K562 (cell line): Measurements from ENCODE around the gene CGN. TPM values are rescaled to one million over a fixed set of nuclear protein-coding genes. Genes with fewer than 3 reads are reported as not detected.

Experiments used
- ATAC-seq: fragments of 200-7000 bp; cut with Tn5 transposase; 3 replicates; pipeline ENCODE4 v1.9.1; 2020; ENCODE audit warnings: moderate library complexity
- BruUV-seq: library from RNA; stranded (reverse); fragments of 400-500 nt; replicated peaks from 2 replicates; lab custom pipeline; 2021; lab: Mats Ljungman, UMichigan
- CTCF ChIA-PET: fragments of 300-600 bp; formaldehyde crosslinking; extraction: SDS; loops from one replicate; lab custom pipeline; 2021; ENCODE audit warnings: low intra/inter-chr PET ratio; lab: Yijun Ruan, JAX
- POLR2A ChIA-PET: fragments of 300-600, 350-650 bp; sonication (Branson Sonifier 250); formaldehyde crosslinking; extraction: SDS; loops from one replicate; lab custom pipeline; 2021; ENCODE audit warnings: antibody characterized with exemption, inconsistent platforms; lab: Yijun Ruan, JAX
- DNase-seq, 4 experiments: peaks; one replicate each; pipeline versions ENCODE4 v3.0.0 to v3.0.0-alpha.2; 2011 to 2018; ENCODE audit warnings: low spot score in 3 of 4, mixed read lengths in 3 of 4; ENCODE audit errors: extremely low read depth in 1 of 4
- FAIRE-seq: peaks from 2 replicates; lab custom pipeline; 2011; peaks lifted over from hg19 to GRCh38; lab: Jason Lieb, UNC
- H2AFZ ChIP-seq: 2 replicates; pipeline ENCODE4 v1.6.0; 2011; ENCODE audit warnings: low read depth, low read length, control low read depth, inconsistent platforms
- H3K27ac ChIP-seq: fragments of 200-600 bp; 3 replicates; pipeline ENCODE4 v1.8.0; 2011; ENCODE audit warnings: low read depth, mild to moderate bottlenecking, control low read depth, inconsistent platforms, low read length, moderate library complexity, mixed read lengths; ENCODE audit errors: extremely low read depth
- H3K27me3 ChIP-seq, 2 experiments: fragments of 300-600 bp in 1 of 2; 2 replicates in 1 of 2; 3 replicates in 1 of 2; pipeline versions ENCODE4 v1.6.0 to v1.8.0; 2011; ENCODE audit warnings: inconsistent platforms in 2 of 2, low read length in 2 of 2, mild to moderate bottlenecking in 1 of 2, mixed read lengths in 1 of 2, moderate library complexity in 1 of 2; ENCODE audit not compliant: control insufficient read depth in 2 of 2, insufficient read depth in 2 of 2
- H3K36me3 ChIP-seq: fragments of 300-600 bp; 3 replicates; pipeline ENCODE4 v1.8.0; 2011; ENCODE audit warnings: mild to moderate bottlenecking, low read length, inconsistent platforms; ENCODE audit not compliant: control insufficient read depth, insufficient read depth
- H3K4me1 ChIP-seq, 2 experiments: fragments of 200-600 bp in 1 of 2; replicated peaks in 1 of 2; 2 replicates in 1 of 2; 3 replicates in 1 of 2; pipeline versions ENCODE4 v1.5.1 to v1.8.0; 2011; ENCODE audit warnings: inconsistent platforms in 2 of 2, low read length in 2 of 2, mild to moderate bottlenecking in 1 of 2, mixed read lengths in 1 of 2, moderate library complexity in 1 of 2; ENCODE audit not compliant: control insufficient read depth in 2 of 2, insufficient read depth in 2 of 2
- H3K4me2 ChIP-seq: 2 replicates; pipeline ENCODE4 v1.6.1; 2011; ENCODE audit warnings: low read length, control low read depth, inconsistent platforms, mixed read lengths; ENCODE audit not compliant: insufficient read depth
- H3K4me3 ChIP-seq: fragments of 200-600 bp; sonication (generic), shearing (Covaris generic); 2 replicates; pipeline ENCODE4 v1.5.1; 2016; ENCODE audit warnings: control low read depth, inconsistent platforms
- H3K79me2 ChIP-seq: fragments of 200-600 bp; 3 replicates; pipeline ENCODE4 v1.8.0; 2011; ENCODE audit warnings: low read length, inconsistent platforms; ENCODE audit not compliant: control insufficient read depth, insufficient read depth
- H3K9ac ChIP-seq, 2 experiments: 2 replicates each; pipeline versions ENCODE4 v1.6.0 to v1.6.1; 2011; ENCODE audit warnings: low read depth in 2 of 2, low read length in 2 of 2, control low read depth in 1 of 2, inconsistent platforms in 1 of 2, mild to moderate bottlenecking in 1 of 2, mixed read lengths in 1 of 2; ENCODE audit not compliant: insufficient read depth in 1 of 2
- H3K9me1 ChIP-seq: one replicate; pipeline ENCODE4 v1.6.0; 2011; ENCODE audit warnings: inconsistent platforms, mild to moderate bottlenecking, low read length, moderate library complexity; ENCODE audit not compliant: control insufficient read depth, insufficient read depth
- H3K9me3 ChIP-seq: replicated peaks from 2 replicates; pipeline ENCODE4 v1.5.1; 2011; ENCODE audit warnings: low read depth, low read length, inconsistent platforms; ENCODE audit not compliant: control insufficient read depth, insufficient read depth
- H4K20me1 ChIP-seq: replicated peaks from 2 replicates; pipeline ENCODE4 v1.6.1; 2011; ENCODE audit warnings: low read length, inconsistent platforms, mixed read lengths; ENCODE audit not compliant: control insufficient read depth, insufficient read depth
- ATF1 ChIP-seq, 2 experiments: fragments of 450-650 bp in 1 of 2; IDR thresholded peaks; 2 replicates each; pipeline ENCODE4 v1.6.1; 2016; ENCODE audit warnings: missing compliant biosample characterization in 1 of 2, missing genetic modification characterization in 1 of 2
- ATF7 ChIP-seq: fragments of 450-650 bp; IDR thresholded peaks from 2 replicates; pipeline ENCODE4 v1.7.1; 2014; ENCODE audit warnings: mild to moderate bottlenecking, moderate library complexity
- E2F3 ChIP-seq: fragments of 250-450 bp; sonication (Bioruptor Pico); IDR thresholded peaks from 2 replicates; pipeline ENCODE4 v1.4.0; 2020; ENCODE audit warnings: mild to moderate bottlenecking
- FOXK1 ChIP-seq: sonication (generic); formaldehyde crosslinking; IDR thresholded peaks from 2 replicates; pipeline ENCODE4 v1.8.0; 2022; ENCODE audit warnings: missing genetic modification reagents, mild to moderate bottlenecking, borderline replicate concordance
- HMG20B ChIP-seq: fragments of 250-450 bp; sonication (Bioruptor Pico); IDR thresholded peaks from 2 replicates; pipeline ENCODE4 v1.5.0; 2021; ENCODE audit warnings: mild to moderate bottlenecking
- HNRNPL ChIP-seq: fragments of 200-400 bp; formaldehyde crosslinking; IDR thresholded peaks from 2 replicates; pipeline ENCODE4 v1.6.1; 2017; ENCODE audit warnings: low read depth, mild to moderate bottlenecking, low read length
- JUN ChIP-seq, 2 experiments: sonication (generic) in 1 of 2; formaldehyde crosslinking in 1 of 2; IDR thresholded peaks; 2 replicates each; pipeline versions ENCODE4 v1.6.1 to v1.8.0; 2012 to 2022; ENCODE audit warnings: borderline replicate concordance in 2 of 2, mild to moderate bottlenecking in 2 of 2, improper control_type of control experiment in 1 of 2, low read depth in 1 of 2, low read length in 1 of 2, missing genetic modification reagents in 1 of 2
- JUND ChIP-seq, 2 experiments: IDR thresholded peaks; 2 replicates in 1 of 2; 3 replicates in 1 of 2; pipeline ENCODE4 v1.6.1; 2011; ENCODE audit warnings: borderline replicate concordance in 2 of 2, low read depth in 2 of 2, low read length in 2 of 2, improper control_type of control experiment in 1 of 2, missing biosample characterization in 1 of 2, missing genetic modification characterization in 1 of 2, missing genetic modification reagents in 1 of 2
- PCBP1 ChIP-seq: fragments of 200-400 bp; formaldehyde crosslinking; IDR thresholded peaks from 2 replicates; pipeline ENCODE4 v1.6.1; 2018; ENCODE audit warnings: mild to moderate bottlenecking, low read depth, low read length; ENCODE audit not compliant: poor library complexity, severe bottlenecking
- RFX1 ChIP-seq: fragments of 450-650 bp; IDR thresholded peaks from 2 replicates; pipeline ENCODE4 v1.6.1; 2016; ENCODE audit warnings: mild to moderate bottlenecking, moderate library complexity
- ZFP1 ChIP-seq: fragments of 450-650 bp; formaldehyde crosslinking; IDR thresholded peaks from 2 replicates; pipeline ENCODE4 v1.4.0; 2020; ENCODE audit warnings: mild to moderate bottlenecking, mixed read lengths
- WGBS: fragments of 100-300 bp; shearing (Covaris generic); methylation state at CpG from one replicate; pipeline ENCODE4 v1.1.6; 2016; ENCODE audit warnings: low coverage, mixed read lengths; ENCODE audit not compliant: insufficient coverage; ENCODE audit errors: missing lambda C conversion rate; 5-methylcytosine and 5-hydroxymethylcytosine counted together
- in situ Hi-C: fragments of 300-500 bp; cut with MboI; formaldehyde crosslinking; loops from 4 replicates; pipeline ENCODE4 v1.15.0; 2018; ENCODE audit warnings: inconsistent platforms, mixed read lengths
- intact Hi-C: fragments of 100-400 bp; cut with micrococcal nuclease; formaldehyde crosslinking; loops from 2 replicates; pipeline ENCODE4 v1.14.2; 2022
- polyA plus RNA-seq, 8 experiments: library from polyadenylated mRNA; depleted of rRNA in 4 of 8; stranded (reverse) in 5 of 8; unstranded in 3 of 8; fragments of >200 nt; fragmentation: Nextera tagmentation in 2 of 8; fragmentation: Illumina TruSeq in 1 of 8; extraction: Ambion mirVana in 2 of 8; extraction: Trizol in 1 of 8; gene quantifications; 2 replicates each; pipeline versions ENCODE4 v1.2.1 to v1.2.3, GENCODE V29; 2011 to 2014; ENCODE audit warnings: inconsistent platforms in 1 of 8, missing spikeins in 1 of 8
- total RNA-seq, 7 experiments: library from RNA; depleted of rRNA in 6 of 7; stranded (reverse); fragments of >200 nt in 6 of 7; fragmentation: Illumina TruSeq in 2 of 7; extraction: Trizol in 2 of 7; gene quantifications; 2 replicates each; pipeline versions ENCODE4 v1.2.1 to v1.2.3, GENCODE V29; 2011 to 2021; ENCODE audit warnings: low replicate concordance in 1 of 7
- TF ChIP-seq, protein P1 (sequence below): sonication (generic); formaldehyde crosslinking; IDR thresholded peaks from 2 replicates; pipeline ENCODE4 v1.8.0; 2022; ENCODE audit warnings: mild to moderate bottlenecking, missing genetic modification reagents
- TF ChIP-seq, protein P2 (sequence below), 2 experiments: fragments of 450-650 bp in 1 of 2; sonication (generic) in 1 of 2; formaldehyde crosslinking in 1 of 2; IDR thresholded peaks in 1 of 2; conservative IDR thresholded peaks in 1 of 2; 2 replicates each; pipeline versions ENCODE4 v1.6.1 to v1.8.1; 2016 to 2023; ENCODE audit warnings: mild to moderate bottlenecking in 2 of 2, moderate library complexity in 2 of 2, inconsistent platforms in 1 of 2, missing genetic modification reagents in 1 of 2

Gene CGN
- total and polyA plus RNA-seq, 9 of the 15 experiments (the other 6 are each of a cell fraction or from before 2014, with no cell fraction given), result 0.03 to 1.4 (median 0.14) TPM; not detected in 2

- H3K4me2 ChIP-seq, result no peak overlapping the region
- POLR2A ChIA-PET, result interaction anchor here (0.6 to 0.8 kb wide), 2 partner anchors 12 to 287 kb away, joined by 3 to 4 read pairs; no protein-coding TSS in a partner anchor
- H2AFZ ChIP-seq, result no peak overlapping the region
- H3K9me1 ChIP-seq, result no peaks in the 10 kb centered on the region
- no peaks in the 10 kb centered on the region for H3K9me3 ChIP-seq
- peaks cover 9 to 12% of the 10 kb centered on the region in 2 experiments; a peak in 4 of 5 replicates for H3K27me3 ChIP-seq
- ATAC-seq, result no peak
- H4K20me1 ChIP-seq, result no peaks in the 10 kb centered on the region; the same call in none of the 2 replicates
- 13% methylated on average over 6 of the region's 6 CpGs for WGBS
- DNase-seq, result no peak
- no peaks in the 10 kb centered on the region for H3K36me3 ChIP-seq
- peaks cover 5 to 16% of the 10 kb centered on the region in 2 experiments; a peak in 4 of 5 replicates for H3K4me1 ChIP-seq
- intact Hi-C loops, result no loop called here
- no peak overlapping the region for H3K9ac ChIP-seq
- no peaks in the 10 kb centered on the region for H3K79me2 ChIP-seq
- no peak overlapping the region for H3K27ac ChIP-seq
- FAIRE-seq, result no peak
- no TSS peak for BruUV-seq
- in situ Hi-C loops, result loop anchor here (5.0 kb wide), 1 partner anchor 202 kb away; no protein-coding TSS in a partner anchor
- CTCF ChIA-PET, result interaction anchor here (1.1 to 1.6 kb wide), 3 partner anchors 92 to 301 kb away, joined by 3 to 5 read pairs (median 3); no protein-coding TSS in a partner anchor
- no peak overlapping the region for H3K4me3 ChIP-seq
- TF ChIP-seq RFX1 (no peak), FOXK1 (CRISPR knock-in tag) (no peak), ZFP1 (CRISPR knock-in tag) (no peak), ATF1 (CRISPR knock-in tag; IDR thresholded peaks at IDR 0.05) (no peak), ATF1 (tag; IDR thresholded peaks at IDR 0.05) (0 out of 2 replicates have a peak, but pooled peaks have one; percentile 44), E2F3 (no peak), JUND (IDR thresholded peaks at IDR 0.05; ENCODE audit: borderline replicate concordance, low read depth, low read length) (peak; percentile 23; the same call in 1 of the 2 replicates), JUND (tag; IDR thresholded peaks at IDR 0.05; ENCODE audit: borderline replicate concordance, low read depth, low read length) (peak; percentile 13; the same call in 1 of the 3 replicates), PCBP1 (no peak), HNRNPL (no peak), JUN (IDR thresholded peaks at IDR 0.05; ENCODE audit: borderline replicate concordance, low read depth, low read length) (0 out of 2 replicates have a peak, but pooled peaks have one; percentile 7), JUN (CRISPR knock-in tag; IDR thresholded peaks at IDR 0.05; ENCODE audit: borderline replicate concordance) (no peak), ATF7 (peak; percentile 88), HMG20B (no peak)
- TF ChIP-seq, protein P1, sequence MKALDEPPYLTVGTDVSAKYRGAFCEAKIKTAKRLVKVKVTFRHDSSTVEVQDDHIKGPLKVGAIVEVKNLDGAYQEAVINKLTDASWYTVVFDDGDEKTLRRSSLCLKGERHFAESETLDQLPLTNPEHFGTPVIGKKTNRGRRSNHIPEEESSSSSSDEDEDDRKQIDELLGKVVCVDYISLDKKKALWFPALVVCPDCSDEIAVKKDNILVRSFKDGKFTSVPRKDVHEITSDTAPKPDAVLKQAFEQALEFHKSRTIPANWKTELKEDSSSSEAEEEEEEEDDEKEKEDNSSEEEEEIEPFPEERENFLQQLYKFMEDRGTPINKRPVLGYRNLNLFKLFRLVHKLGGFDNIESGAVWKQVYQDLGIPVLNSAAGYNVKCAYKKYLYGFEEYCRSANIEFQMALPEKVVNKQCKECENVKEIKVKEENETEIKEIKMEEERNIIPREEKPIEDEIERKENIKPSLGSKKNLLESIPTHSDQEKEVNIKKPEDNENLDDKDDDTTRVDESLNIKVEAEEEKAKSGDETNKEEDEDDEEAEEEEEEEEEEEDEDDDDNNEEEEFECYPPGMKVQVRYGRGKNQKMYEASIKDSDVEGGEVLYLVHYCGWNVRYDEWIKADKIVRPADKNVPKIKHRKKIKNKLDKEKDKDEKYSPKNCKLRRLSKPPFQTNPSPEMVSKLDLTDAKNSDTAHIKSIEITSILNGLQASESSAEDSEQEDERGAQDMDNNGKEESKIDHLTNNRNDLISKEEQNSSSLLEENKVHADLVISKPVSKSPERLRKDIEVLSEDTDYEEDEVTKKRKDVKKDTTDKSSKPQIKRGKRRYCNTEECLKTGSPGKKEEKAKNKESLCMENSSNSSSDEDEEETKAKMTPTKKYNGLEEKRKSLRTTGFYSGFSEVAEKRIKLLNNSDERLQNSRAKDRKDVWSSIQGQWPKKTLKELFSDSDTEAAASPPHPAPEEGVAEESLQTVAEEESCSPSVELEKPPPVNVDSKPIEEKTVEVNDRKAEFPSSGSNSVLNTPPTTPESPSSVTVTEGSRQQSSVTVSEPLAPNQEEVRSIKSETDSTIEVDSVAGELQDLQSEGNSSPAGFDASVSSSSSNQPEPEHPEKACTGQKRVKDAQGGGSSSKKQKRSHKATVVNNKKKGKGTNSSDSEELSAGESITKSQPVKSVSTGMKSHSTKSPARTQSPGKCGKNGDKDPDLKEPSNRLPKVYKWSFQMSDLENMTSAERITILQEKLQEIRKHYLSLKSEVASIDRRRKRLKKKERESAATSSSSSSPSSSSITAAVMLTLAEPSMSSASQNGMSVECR, result no peak
- TF ChIP-seq, protein P2, sequence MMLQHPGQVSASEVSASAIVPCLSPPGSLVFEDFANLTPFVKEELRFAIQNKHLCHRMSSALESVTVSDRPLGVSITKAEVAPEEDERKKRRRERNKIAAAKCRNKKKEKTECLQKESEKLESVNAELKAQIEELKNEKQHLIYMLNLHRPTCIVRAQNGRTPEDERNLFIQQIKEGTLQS (IDR thresholded peaks at IDR 0.05), result peak; percentile 91
- TF ChIP-seq, protein P2 (CRISPR knock-in tag; conservative IDR thresholded peaks at IDR 0.05), result no peak
Observed at GRCh38 chr1:151535326-151536271, 24.4 kb downstream of the CGN start.
